GM21619 (cell line): ENCODE measurements around the gene ZBTB46.
"Not testable (repeated sequence)": the region's sequence is repeated elsewhere in the genome, so short reads cannot be mapped to it uniquely, and the experiment has no call there.

Source experiments
- ATAC-seq: cut with Tn5 transposase; IDR thresholded peaks from one replicate; pipeline ENCODE4 v1.9.1; 2021; ENCODE audit not compliant: unreplicated experiment

ZBTB46 gene

GRCh38 chr20:63819224-63819921 is 11.7 kb downstream of the ZBTB46 start:
- ATAC-seq = no peak

GRCh38 chr20:63815615-63816253 is 15.3 kb downstream of the ZBTB46 start:
- ATAC-seq = no peak

GRCh38 chr20:63814891-63815614 is 16.0 kb downstream of the ZBTB46 start:
- ATAC-seq = no peak

GRCh38 chr20:63811491-63811875 is 19.6 kb downstream of the ZBTB46 start:
- ATAC-seq = no peak

GRCh38 chr20:63810730-63811490 is 20.2 kb downstream of the ZBTB46 start:
- no peak for ATAC-seq

GRCh38 chr20:63809856-63810255 is 21.2 kb downstream of the ZBTB46 start:
- ATAC-seq = no peak

- no peak for ATAC-seq
Observed at GRCh38 chr20:63808964-63809674, 21.9 kb downstream of the ZBTB46 start.

- ATAC-seq = no peak
Observed at GRCh38 chr20:63808145-63808724, 22.8 kb downstream of the ZBTB46 start.

GRCh38 chr20:63807654-63808053 is 23.4 kb downstream of the ZBTB46 start:
- no peak for ATAC-seq

- no peak for ATAC-seq
Observed at GRCh38 chr20:63804308-63804636, 26.8 kb downstream of the ZBTB46 start.

GRCh38 chr20:63802469-63803240 is 28.4 kb downstream of the ZBTB46 start:
- ATAC-seq = no peak

GRCh38 chr20:63801174-63801573 is 29.9 kb downstream of the ZBTB46 start:
- not testable (repeated sequence) for ATAC-seq

GRCh38 chr20:63800411-63800810 is 30.7 kb downstream of the ZBTB46 start:
- ATAC-seq = not testable (repeated sequence)

- not testable (repeated sequence) for ATAC-seq
Observed at GRCh38 chr20:63799127-63799526, 31.9 kb downstream of the ZBTB46 start.

GRCh38 chr20:63797175-63797574 is 33.9 kb downstream of the ZBTB46 start:
- ATAC-seq = not testable (repeated sequence)

- ATAC-seq = no peak
Observed at GRCh38 chr20:63795178-63795830, 35.8 kb downstream of the ZBTB46 start.

GRCh38 chr20:63794614-63795013 is 36.5 kb downstream of the ZBTB46 start:
- no peak for ATAC-seq

- ATAC-seq = no peak
Observed at GRCh38 chr20:63792866-63793265, 38.2 kb downstream of the ZBTB46 start.

- no peak for ATAC-seq
Observed at GRCh38 chr20:63791497-63792156, 39.4 kb downstream of the ZBTB46 start.
